HepG2 (cell line): ENCODE measurements around the gene MARCHF11. TPM values are rescaled to one million over a fixed set of nuclear protein-coding genes. Genes with fewer than 3 reads are reported as not detected.

Experiments
- ATAC-seq: fragments of 200-7000 bp; cut with Tn5 transposase; 3 replicates; pipeline ENCODE4 v1.9.1; 2020; ENCODE audit warnings: mild to moderate bottlenecking, moderate library complexity
- BruUV-seq: library from RNA; stranded (reverse); fragments of 400-500 nt; replicated peaks from 2 replicates; lab custom pipeline; 2021; lab: Mats Ljungman, UMichigan
- CTCF ChIA-PET: fragments of 300-600 bp; formaldehyde crosslinking; extraction: SDS; loops from one replicate; lab custom pipeline; 2021; ENCODE audit warnings: low total read pairs, inconsistent platforms, low intra/inter-chr PET ratio; lab: Yijun Ruan, JAX
- POLR2A ChIA-PET: fragments of 350-600 bp; sonication (Branson Sonifier 250); formaldehyde crosslinking; loops from one replicate; lab custom pipeline; 2020; ENCODE audit warnings: antibody characterized with exemption, inconsistent platforms; lab: Yijun Ruan, JAX
- DNase-seq: peaks from one replicate; pipeline ENCODE4 v3.0.0-alpha.2; 2015; ENCODE audit warnings: low spot score
- FAIRE-seq: peaks from 3 replicates; lab custom pipeline; 2011; peaks lifted over from hg19 to GRCh38; lab: Jason Lieb, UNC
- H2AFZ ChIP-seq: one replicate; pipeline ENCODE4 v1.6.1; 2011; ENCODE audit warnings: low read length, inconsistent platforms
- H3K27ac ChIP-seq: fragments of 300-600 bp; 3 replicates; pipeline ENCODE4 v1.8.0; 2011; ENCODE audit warnings: mixed run types, mild to moderate bottlenecking, mixed read lengths, low read length, inconsistent platforms; ENCODE audit not compliant: insufficient read depth; ENCODE audit errors: extremely low read length
- H3K27me3 ChIP-seq, 2 experiments: fragments of 200-600 bp in 1 of 2; 2 replicates in 1 of 2; 3 replicates in 1 of 2; pipeline versions ENCODE4 v1.6.0 to v1.8.0; 2011; ENCODE audit warnings: low read length in 2 of 2, mild to moderate bottlenecking in 2 of 2, moderate library complexity in 2 of 2, inconsistent platforms in 1 of 2; ENCODE audit not compliant: insufficient read depth in 2 of 2, control insufficient read depth in 1 of 2
- H3K36me3 ChIP-seq, 2 experiments: fragments of 200-600 bp in 1 of 2; replicated peaks in 1 of 2; 2 replicates in 1 of 2; 3 replicates in 1 of 2; pipeline versions ENCODE4 v1.5.1 to v1.8.0; 2011; ENCODE audit warnings: low read length in 2 of 2, inconsistent platforms in 1 of 2; ENCODE audit not compliant: insufficient read depth in 2 of 2, control insufficient read depth in 1 of 2
- H3K4me1 ChIP-seq: 2 replicates; pipeline ENCODE4 v1.5.1; 2012; ENCODE audit warnings: low read length, inconsistent platforms; ENCODE audit not compliant: insufficient read depth
- H3K4me2 ChIP-seq: 2 replicates; pipeline ENCODE4 v1.6.0; 2011; ENCODE audit warnings: low read depth, low read length, inconsistent platforms
- H3K4me3 ChIP-seq, 3 experiments: fragments of 200-600 bp in 1 of 3; sonication (generic), shearing (Covaris generic) in 1 of 3; replicated peaks in 1 of 3; 2 replicates each; pipeline ENCODE4 v1.5.1; 2011 to 2016; ENCODE audit warnings: low read length in 3 of 3, inconsistent platforms in 2 of 3, low read depth in 2 of 3, mild to moderate bottlenecking in 2 of 3, control low read depth in 1 of 3, mixed read lengths in 1 of 3; ENCODE audit not compliant: insufficient read depth in 1 of 3
- H3K79me2 ChIP-seq: one replicate; pipeline ENCODE4 v1.6.1; 2011; ENCODE audit warnings: low read length, inconsistent platforms; ENCODE audit not compliant: insufficient read depth
- H3K9ac ChIP-seq: 2 replicates; pipeline ENCODE4 v1.6.0; 2011; ENCODE audit warnings: mild to moderate bottlenecking, low read depth, low read length, inconsistent platforms; ENCODE audit not compliant: insufficient read depth
- H3K9me3 ChIP-seq: 2 replicates; pipeline ENCODE4 v1.5.1; 2012; ENCODE audit warnings: mild to moderate bottlenecking, low read length
- H4K20me1 ChIP-seq: 2 replicates; pipeline ENCODE4 v1.6.0; 2011; ENCODE audit warnings: inconsistent platforms, mild to moderate bottlenecking, low read length, moderate library complexity; ENCODE audit not compliant: insufficient read depth
- GABPB1 ChIP-seq: IDR thresholded peaks from 2 replicates; pipeline ENCODE4 v1.6.1; 2016; ENCODE audit warnings: mild to moderate bottlenecking, missing genetic modification reagents, moderate library complexity, missing compliant biosample characterization
- STAG1 ChIP-seq: sonication (generic); formaldehyde crosslinking; IDR thresholded peaks from 2 replicates; pipeline ENCODE4 v1.4.0; 2020; ENCODE audit warnings: missing genetic modification reagents
- ZNF878 ChIP-seq: sonication (generic); formaldehyde crosslinking; IDR thresholded peaks from 2 replicates; pipeline ENCODE4 v1.8.1; 2023; ENCODE audit warnings: mild to moderate bottlenecking, missing genetic modification reagents, moderate library complexity
- ZSCAN9 ChIP-seq: IDR thresholded peaks from 2 replicates; pipeline ENCODE4 v1.6.1; 2016; ENCODE audit warnings: borderline replicate concordance
- WGBS: methylation state at CpG from one replicate; pipeline ENCODE4 v1.1.6; 2017; ENCODE audit warnings: low lambda C conversion rate; 5-methylcytosine and 5-hydroxymethylcytosine counted together
- in situ Hi-C: cut with HindIII; loops from 2 replicates; pipeline ENCODE4 v1.10.0; 2017; ENCODE audit warnings: low pct_unique_long_range_greater_than_20kb; ENCODE audit not compliant: extremely low pct_ligation_motif_present
- intact Hi-C: fragments of 100-400 bp; cut with micrococcal nuclease; formaldehyde crosslinking; loops from one replicate; pipeline ENCODE4 v1.10.0; 2022; ENCODE audit not compliant: unreplicated experiment
- polyA plus RNA-seq, 8 experiments: library from polyadenylated mRNA; depleted of rRNA in 3 of 8; stranded (reverse) in 7 of 8; unstranded in 1 of 8; fragments of >200 nt; fragmentation: Illumina TruSeq in 4 of 8; extraction: Trizol in 4 of 8; gene quantifications; 2 replicates each; pipeline versions ENCODE4 v1.2.1 to v1.2.3, GENCODE V29; 2011 to 2016; ENCODE audit warnings: low read depth in 4 of 8, missing spikeins in 1 of 8, mixed read lengths in 1 of 8; ENCODE audit not compliant: insufficient read depth in 1 of 8
- total RNA-seq, 5 experiments: library from RNA; depleted of rRNA; stranded (reverse); fragments of >200 nt; fragmentation: Illumina TruSeq; extraction: Trizol; gene quantifications; 2 replicates each; pipeline ENCODE4 v1.2.3, GENCODE V29; 2016; ENCODE audit warnings: low read depth in 1 of 5
- TF ChIP-seq, protein P1 (sequence below): sonication (generic); formaldehyde crosslinking; IDR thresholded peaks from 2 replicates; pipeline ENCODE4 v1.5.0; 2020; ENCODE audit warnings: mild to moderate bottlenecking, missing genetic modification reagents
- TF ChIP-seq, protein P2 (sequence below): sonication (generic); formaldehyde crosslinking; conservative IDR thresholded peaks from 2 replicates; pipeline ENCODE4 v1.4.0; 2020; ENCODE audit warnings: missing genetic modification reagents

The MARCHF11 gene
- total and polyA plus RNA-seq, 2 of the 13 experiments (the other 11 are each of a cell fraction or from before 2014, with no cell fraction given): not detected

DNA sequence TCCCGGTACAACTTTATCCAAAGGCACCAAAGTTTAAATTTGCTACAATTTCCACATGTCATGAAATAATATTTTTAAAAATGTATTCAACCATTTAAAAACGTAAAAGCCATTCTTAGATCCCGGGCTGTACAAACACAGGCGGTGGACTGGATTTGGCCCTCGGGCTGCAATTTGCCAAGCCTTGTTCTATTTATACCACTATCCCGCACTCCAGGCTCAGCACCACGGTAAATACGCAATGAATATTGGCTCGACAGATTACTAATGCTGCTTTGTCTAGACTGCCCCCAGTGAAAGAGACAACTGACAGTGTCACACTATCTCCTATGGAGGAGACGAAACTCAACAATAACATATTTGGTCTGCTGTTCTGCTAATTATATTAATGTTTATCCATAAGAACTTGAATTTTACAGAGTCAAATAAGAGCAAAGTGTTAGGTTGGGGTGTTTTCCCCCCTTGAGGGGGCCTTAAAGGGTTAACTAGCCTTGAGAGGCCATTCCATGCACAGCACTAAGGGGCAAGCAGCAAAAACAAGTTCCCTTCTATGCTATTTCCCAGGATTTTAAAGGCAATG lies 98.1 kb downstream of the MARCHF11 start:
- CTCF ChIA-PET: no interaction called here
- DNase-seq: no peak
- no peak overlapping the region for H2AFZ ChIP-seq
- no peak for TF ChIP-seq GABPB1 (CRISPR knock-in tag)
- no peak for TF ChIP-seq STAG1 (CRISPR knock-in tag)
- TF ChIP-seq, protein P1, sequence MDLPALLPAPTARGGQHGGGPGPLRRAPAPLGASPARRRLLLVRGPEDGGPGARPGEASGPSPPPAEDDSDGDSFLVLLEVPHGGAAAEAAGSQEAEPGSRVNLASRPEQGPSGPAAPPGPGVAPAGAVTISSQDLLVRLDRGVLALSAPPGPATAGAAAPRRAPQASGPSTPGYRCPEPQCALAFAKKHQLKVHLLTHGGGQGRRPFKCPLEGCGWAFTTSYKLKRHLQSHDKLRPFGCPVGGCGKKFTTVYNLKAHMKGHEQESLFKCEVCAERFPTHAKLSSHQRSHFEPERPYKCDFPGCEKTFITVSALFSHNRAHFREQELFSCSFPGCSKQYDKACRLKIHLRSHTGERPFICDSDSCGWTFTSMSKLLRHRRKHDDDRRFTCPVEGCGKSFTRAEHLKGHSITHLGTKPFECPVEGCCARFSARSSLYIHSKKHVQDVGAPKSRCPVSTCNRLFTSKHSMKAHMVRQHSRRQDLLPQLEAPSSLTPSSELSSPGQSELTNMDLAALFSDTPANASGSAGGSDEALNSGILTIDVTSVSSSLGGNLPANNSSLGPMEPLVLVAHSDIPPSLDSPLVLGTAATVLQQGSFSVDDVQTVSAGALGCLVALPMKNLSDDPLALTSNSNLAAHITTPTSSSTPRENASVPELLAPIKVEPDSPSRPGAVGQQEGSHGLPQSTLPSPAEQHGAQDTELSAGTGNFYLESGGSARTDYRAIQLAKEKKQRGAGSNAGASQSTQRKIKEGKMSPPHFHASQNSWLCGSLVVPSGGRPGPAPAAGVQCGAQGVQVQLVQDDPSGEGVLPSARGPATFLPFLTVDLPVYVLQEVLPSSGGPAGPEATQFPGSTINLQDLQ (CRISPR knock-in tag): no peak
- TF ChIP-seq, protein P2, sequence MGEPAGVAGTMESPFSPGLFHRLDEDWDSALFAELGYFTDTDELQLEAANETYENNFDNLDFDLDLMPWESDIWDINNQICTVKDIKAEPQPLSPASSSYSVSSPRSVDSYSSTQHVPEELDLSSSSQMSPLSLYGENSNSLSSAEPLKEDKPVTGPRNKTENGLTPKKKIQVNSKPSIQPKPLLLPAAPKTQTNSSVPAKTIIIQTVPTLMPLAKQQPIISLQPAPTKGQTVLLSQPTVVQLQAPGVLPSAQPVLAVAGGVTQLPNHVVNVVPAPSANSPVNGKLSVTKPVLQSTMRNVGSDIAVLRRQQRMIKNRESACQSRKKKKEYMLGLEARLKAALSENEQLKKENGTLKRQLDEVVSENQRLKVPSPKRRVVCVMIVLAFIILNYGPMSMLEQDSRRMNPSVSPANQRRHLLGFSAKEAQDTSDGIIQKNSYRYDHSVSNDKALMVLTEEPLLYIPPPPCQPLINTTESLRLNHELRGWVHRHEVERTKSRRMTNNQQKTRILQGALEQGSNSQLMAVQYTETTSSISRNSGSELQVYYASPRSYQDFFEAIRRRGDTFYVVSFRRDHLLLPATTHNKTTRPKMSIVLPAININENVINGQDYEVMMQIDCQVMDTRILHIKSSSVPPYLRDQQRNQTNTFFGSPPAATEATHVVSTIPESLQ (CRISPR knock-in tag): no peak
- no peak for TF ChIP-seq ZSCAN9 (CRISPR knock-in tag)
- no peak for TF ChIP-seq ZNF878 (CRISPR knock-in tag)
- TF ChIP-seq, all 625 proteins: peak for 0
- Histone ChIP-seq H3K4me1 (no peaks in the 10 kb centered on the region), H3K27me3 (no peaks in the 10 kb centered on the region), H3K4me3 (no peak overlapping the region), H3K9ac (no peak overlapping the region), H3K9me3 (no peaks in the 10 kb centered on the region), H3K27ac (no peak overlapping the region), H3K79me2 (no peaks in the 10 kb centered on the region), H4K20me1 (no peaks in the 10 kb centered on the region), H3K4me2 (no peak overlapping the region), H3K36me3 (no peaks in the 10 kb centered on the region)
- BruUV-seq: no TSS peak
- 19% methylated on average over 10 of the region's 10 CpGs for WGBS
- in situ Hi-C loops (no loop called here), intact Hi-C loops (no loop called here)
- FAIRE-seq: no peak
- no peak for ATAC-seq
- POLR2A ChIA-PET: no interaction called here
